MM.1S (cell line): Measurements from ENCODE around the gene CD81.

ENCODE experiments used
- DNase-seq: peaks from one replicate; pipeline ENCODE4 v3.0.0-alpha.2; 2015
- H2AFZ ChIP-seq: fragments of 300-600 bp; sonication (generic); 2 replicates; pipeline ENCODE4 v1.6.0; 2016; ENCODE audit warnings: antibody characterized with exemption, low read length
- H3F3A ChIP-seq: fragments of 300-600 bp; sonication (generic); 2 replicates; pipeline ENCODE4 v1.6.1; 2016; ENCODE audit warnings: mild to moderate bottlenecking, antibody characterized with exemption, low read length, moderate library complexity, mixed read lengths; ENCODE audit not compliant: insufficient read depth
- H3K27ac ChIP-seq: fragments of 300-600 bp; sonication (generic); 2 replicates; pipeline ENCODE4 v1.5.1; 2016; ENCODE audit warnings: mild to moderate bottlenecking, low read length
- H3K27me3 ChIP-seq: fragments of 300-600 bp; sonication (generic); replicated peaks from 2 replicates; pipeline ENCODE4 v1.6.0; 2016; ENCODE audit warnings: low read length; ENCODE audit not compliant: insufficient read depth
- H3K36me3 ChIP-seq: fragments of 300-600 bp; sonication (generic); replicated peaks from 2 replicates; pipeline ENCODE4 v1.6.1; 2016; ENCODE audit warnings: mild to moderate bottlenecking, low read length, mixed read lengths; ENCODE audit not compliant: insufficient read depth
- H3K4me1 ChIP-seq: fragments of 300-600 bp; sonication (generic); 2 replicates; pipeline ENCODE4 v1.6.1; 2016; ENCODE audit warnings: low read length, mixed read lengths
- H3K4me2 ChIP-seq: fragments of 300-600 bp; sonication (generic); 2 replicates; pipeline ENCODE4 v1.6.0; 2016; ENCODE audit warnings: low read depth, low read length
- H3K4me3 ChIP-seq: fragments of 300-600 bp; sonication (generic); 2 replicates; pipeline ENCODE4 v1.5.1; 2016; ENCODE audit warnings: low read length, mixed read lengths
- H3K79me2 ChIP-seq: fragments of 300-600 bp; sonication (generic); 2 replicates; pipeline ENCODE4 v1.6.1; 2016; ENCODE audit warnings: mixed run types, low read length, mixed read lengths
- H3K9ac ChIP-seq: fragments of 300-600 bp; sonication (generic); 2 replicates; pipeline ENCODE4 v1.6.1; 2016; ENCODE audit warnings: low read length, mixed read lengths
- H3K9me2 ChIP-seq: fragments of 300-600 bp; sonication (generic); replicated peaks from 2 replicates; pipeline ENCODE4 v1.6.1; 2016; ENCODE audit warnings: mild to moderate bottlenecking, low read length, mixed read lengths; ENCODE audit not compliant: insufficient read depth
- H3K9me3 ChIP-seq: fragments of 300-600 bp; sonication (generic); replicated peaks from 2 replicates; pipeline ENCODE4 v1.6.1; 2016; ENCODE audit warnings: mild to moderate bottlenecking, low read length, mixed read lengths; ENCODE audit not compliant: insufficient read depth
- H4K20me1 ChIP-seq: fragments of 300-600 bp; sonication (generic); 2 replicates; pipeline ENCODE4 v1.6.1; 2016; ENCODE audit warnings: mild to moderate bottlenecking, low read length, moderate library complexity, mixed read lengths; ENCODE audit not compliant: insufficient read depth
- EZH2 ChIP-seq: fragments of 300-600 bp; sonication (generic); optimal IDR thresholded peaks from 2 replicates; pipeline ENCODE3; 2017; ENCODE audit warnings: low read depth, mild to moderate bottlenecking, antibody characterized with exemption, low read length, mixed read lengths
- EZH2phosphoT487 ChIP-seq: fragments of 300-600 bp; sonication (generic); IDR thresholded peaks from 2 replicates; pipeline ENCODE4 v1.6.1; 2018; ENCODE audit warnings: antibody characterized with exemption, low read length
- TF ChIP-seq, protein P1 (sequence below): fragments of 300-600 bp; sonication (generic); IDR thresholded peaks from 2 replicates; pipeline ENCODE4 v1.5.1; 2016; ENCODE audit warnings: antibody characterized with exemption, low read length, mixed read lengths

CD81 gene

DNA sequence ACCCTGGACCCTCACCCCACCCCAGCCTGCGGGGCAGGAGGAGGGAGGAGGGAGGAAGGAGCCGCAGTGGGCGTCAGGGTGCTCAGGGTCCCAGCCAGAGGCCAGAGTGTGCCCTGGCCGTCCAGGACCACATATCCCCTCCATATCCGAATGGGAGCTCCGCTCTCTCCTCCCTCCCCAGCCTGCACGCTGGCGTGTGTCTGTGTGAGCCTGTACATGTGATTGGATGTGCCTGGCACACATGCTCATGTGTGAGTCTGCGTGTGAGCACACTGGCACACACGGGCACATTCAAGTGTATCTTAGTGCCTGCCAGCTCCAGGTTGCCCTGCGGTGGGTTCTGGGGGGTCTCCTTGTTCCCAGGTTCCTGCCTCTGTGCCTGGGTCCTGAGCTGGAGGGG, 31.6 kb downstream of the CD81 start:
- Histone ChIP-seq H3K9me3 (no peaks in the 10 kb centered on the region), H3F3A (no peaks in the 10 kb centered on the region), H4K20me1 (no peaks in the 10 kb centered on the region), H3K4me3 (no peak overlapping the region), H3K4me2 (no peak overlapping the region), H3K79me2 (no peaks in the 10 kb centered on the region), H3K9ac (no peak overlapping the region), H3K9me2 (no peaks in the 10 kb centered on the region), H3K4me1 (no peaks in the 10 kb centered on the region), H3K36me3 (no peaks in the 10 kb centered on the region), H2AFZ (no peak overlapping the region), H3K27me3 (peaks cover 82% of the 10 kb centered on the region), H3K27ac (no peak overlapping the region)
- DNase-seq: no peak
- TF ChIP-seq EZH2 (no peak), EZH2phosphoT487 (no peak)
- TF ChIP-seq, protein P1, sequence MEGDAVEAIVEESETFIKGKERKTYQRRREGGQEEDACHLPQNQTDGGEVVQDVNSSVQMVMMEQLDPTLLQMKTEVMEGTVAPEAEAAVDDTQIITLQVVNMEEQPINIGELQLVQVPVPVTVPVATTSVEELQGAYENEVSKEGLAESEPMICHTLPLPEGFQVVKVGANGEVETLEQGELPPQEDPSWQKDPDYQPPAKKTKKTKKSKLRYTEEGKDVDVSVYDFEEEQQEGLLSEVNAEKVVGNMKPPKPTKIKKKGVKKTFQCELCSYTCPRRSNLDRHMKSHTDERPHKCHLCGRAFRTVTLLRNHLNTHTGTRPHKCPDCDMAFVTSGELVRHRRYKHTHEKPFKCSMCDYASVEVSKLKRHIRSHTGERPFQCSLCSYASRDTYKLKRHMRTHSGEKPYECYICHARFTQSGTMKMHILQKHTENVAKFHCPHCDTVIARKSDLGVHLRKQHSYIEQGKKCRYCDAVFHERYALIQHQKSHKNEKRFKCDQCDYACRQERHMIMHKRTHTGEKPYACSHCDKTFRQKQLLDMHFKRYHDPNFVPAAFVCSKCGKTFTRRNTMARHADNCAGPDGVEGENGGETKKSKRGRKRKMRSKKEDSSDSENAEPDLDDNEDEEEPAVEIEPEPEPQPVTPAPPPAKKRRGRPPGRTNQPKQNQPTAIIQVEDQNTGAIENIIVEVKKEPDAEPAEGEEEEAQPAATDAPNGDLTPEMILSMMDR: no peak

DNA sequence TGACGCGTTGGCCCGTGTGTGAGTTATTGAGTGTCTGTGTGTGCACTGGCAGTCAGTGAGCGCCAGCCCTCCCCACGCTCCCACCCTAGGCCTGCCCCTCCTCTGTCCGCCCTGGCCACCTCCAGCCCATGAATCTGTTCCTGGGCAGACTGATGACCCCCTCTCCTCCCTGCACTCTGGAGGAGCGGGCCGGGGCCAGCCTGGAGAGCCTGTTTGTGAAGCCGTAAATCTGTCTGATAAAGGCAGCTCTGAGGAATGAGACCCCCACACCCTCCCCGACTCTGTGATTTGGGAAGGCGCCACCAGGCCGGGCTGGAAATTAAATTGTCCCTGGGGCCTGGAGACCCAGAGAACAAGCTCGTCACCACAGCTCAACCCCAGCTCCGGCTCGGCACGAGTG, 32.0 kb downstream of the CD81 start:
- H3K36me3 ChIP-seq: no peaks in the 10 kb centered on the region
- no peak overlapping the region for H3K4me2 ChIP-seq
- H3K9me3 ChIP-seq: no peaks in the 10 kb centered on the region
- no peak overlapping the region for H2AFZ ChIP-seq
- H3K4me3 ChIP-seq: no peak overlapping the region
- peaks cover 85% of the 10 kb centered on the region for H3K27me3 ChIP-seq
- H3K9ac ChIP-seq: no peak overlapping the region
- no peak overlapping the region for H3K27ac ChIP-seq
- no peaks in the 10 kb centered on the region for H4K20me1 ChIP-seq
- DNase-seq: no peak
- H3K9me2 ChIP-seq: no peaks in the 10 kb centered on the region
- no peaks in the 10 kb centered on the region for H3F3A ChIP-seq
- H3K4me1 ChIP-seq: no peaks in the 10 kb centered on the region
- no peak for TF ChIP-seq EZH2
- TF ChIP-seq, protein P1: no peak
- no peak for TF ChIP-seq EZH2phosphoT487
- no peaks in the 10 kb centered on the region for H3K79me2 ChIP-seq

DNA sequence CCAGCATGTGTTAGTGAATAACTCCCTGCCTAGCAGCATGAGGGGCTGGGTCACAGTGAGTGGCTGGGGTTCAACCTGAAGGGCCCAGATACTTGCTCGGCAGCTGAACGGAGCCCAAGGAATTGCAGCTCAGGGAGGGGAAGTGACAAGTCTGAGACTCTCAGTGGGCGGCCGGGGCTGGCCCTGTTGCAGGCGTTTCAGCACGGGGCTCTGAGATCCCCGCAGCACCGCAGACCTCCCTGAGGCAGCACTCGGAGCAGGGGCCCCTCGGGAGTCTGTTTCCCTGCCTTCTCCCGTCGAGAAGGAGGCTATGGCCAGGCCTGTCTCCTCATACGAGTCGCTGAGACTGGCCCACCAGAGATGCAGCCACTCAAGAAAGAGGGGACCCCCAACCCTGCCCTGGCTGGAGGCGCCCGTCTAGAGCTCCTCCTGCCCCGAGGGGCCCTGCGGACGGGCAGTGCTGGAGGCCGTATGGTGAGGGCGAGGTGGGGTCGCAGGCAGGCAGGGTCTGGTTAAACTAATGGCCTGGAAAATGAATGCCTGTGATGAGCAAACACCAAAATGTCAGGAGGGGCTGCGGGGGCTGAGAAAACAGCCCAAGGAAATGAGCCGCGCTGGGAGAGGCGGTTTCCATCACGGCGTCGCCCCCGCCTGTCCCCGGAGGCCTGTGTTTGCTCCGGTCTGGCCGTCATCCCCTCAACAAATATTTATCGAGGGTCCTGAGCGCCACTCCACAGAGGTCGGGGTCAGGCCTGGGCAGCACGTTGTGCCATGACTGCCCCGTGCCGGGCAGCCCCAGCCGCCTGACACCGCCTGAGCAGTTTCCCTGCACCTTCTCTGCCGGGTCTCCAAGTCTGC, 32.7 kb downstream of the CD81 start:
- no peak for DNase-seq
- peaks cover 92% of the 10 kb centered on the region for H3K27me3 ChIP-seq
- H3K4me3 ChIP-seq: no peak overlapping the region
- no peak overlapping the region for H3K9ac ChIP-seq
- H3K9me2 ChIP-seq: no peaks in the 10 kb centered on the region
- no peaks in the 10 kb centered on the region for H3K79me2 ChIP-seq
- H3K27ac ChIP-seq: no peak overlapping the region
- H3K4me2 ChIP-seq: no peak overlapping the region
- H4K20me1 ChIP-seq: no peaks in the 10 kb centered on the region
- H2AFZ ChIP-seq: no peak overlapping the region
- H3K9me3 ChIP-seq: no peaks in the 10 kb centered on the region
- TF ChIP-seq EZH2 (no peak), EZH2phosphoT487 (no peak)
- TF ChIP-seq, protein P1: no peak
- H3K36me3 ChIP-seq: no peaks in the 10 kb centered on the region
- H3K4me1 ChIP-seq: no peaks in the 10 kb centered on the region
- no peaks in the 10 kb centered on the region for H3F3A ChIP-seq
